Measurements from ENCODE around the gene C1QTNF6. TPM values are rescaled to one million over a fixed set of nuclear protein-coding genes. Genes with fewer than 3 reads are reported as not detected.

Gene C1QTNF6
- total and polyA plus RNA-seq, 5 donors from 2014 or later: 1.6 to 13.6 (median 2.1) TPM

GRCh38 chr22:37162221-37163095 is 25.6 kb downstream of the C1QTNF6 start:
- Mint-ChIP-seq H3K4me1 (peaks cover 5 to 90% (median 46%) of the 10 kb centered on the region in 4 donors), H3K36me3 (no peaks in the 10 kb centered on the region), H3K9me3 (peaks cover 0 to 2% (median 0%) of the 10 kb centered on the region in 7 donors), H3K4me3 (peak overlapping the region; percentile 27 to 91 (median 82)), H3K27ac (peak overlapping the region; percentile 96 to 100 (median 99)), H3K27me3 (no peaks in the 10 kb centered on the region)
- H3K27me3 ChIP-seq (ENCODE audit: control insufficient read depth, insufficient read depth, low read length): no peaks in the 10 kb centered on the region
- no peaks in the 10 kb centered on the region for H3K36me3 ChIP-seq (ENCODE audit: control insufficient read depth, insufficient read depth, low read length)
- H3K27ac ChIP-seq (ENCODE audit: insufficient read depth, low read length, poor library complexity, severe bottlenecking): peak overlapping the region; percentile 90
- H3K4me3 ChIP-seq (ENCODE audit: low read depth, low read length): peak overlapping the region; percentile 49
- peak; percentile 59 to 91 (median 81) for DNase-seq
- no peaks in the 10 kb centered on the region for H3K9me3 ChIP-seq (ENCODE audit: control insufficient read depth in 2 of 2, low read length in 2 of 2)
- ATAC-seq (ENCODE audit: low read depth in 2 of 2): peak; percentile 76 to 84
- H3K4me1 ChIP-seq (ENCODE audit: control insufficient read depth, insufficient read depth, low read length, poor library complexity, severe bottlenecking): peaks cover 63% of the 10 kb centered on the region

GRCh38 chr22:37161443-37161842 is 26.6 kb downstream of the C1QTNF6 start:
- Mint-ChIP-seq H3K4me3 (peak overlapping the region in 1 of 4 donors; percentile 85), H3K27ac (peak overlapping the region; percentile 96 to 100 (median 99)), H3K36me3 (no peaks in the 10 kb centered on the region), H3K27me3 (no peaks in the 10 kb centered on the region), H3K4me1 (peaks cover 5 to 85% (median 43%) of the 10 kb centered on the region in 4 donors), H3K9me3 (no peaks in the 10 kb centered on the region)
- DNase-seq (peak in 1 of 3 donors; percentile 50), ATAC-seq (ENCODE audit: low read depth in 2 of 2) (no peak)
- Histone ChIP-seq H3K9me3 (ENCODE audit: control insufficient read depth in 2 of 2, low read length in 2 of 2) (no peaks in the 10 kb centered on the region), H3K4me1 (ENCODE audit: control insufficient read depth, insufficient read depth, low read length, poor library complexity, severe bottlenecking) (peaks cover 53% of the 10 kb centered on the region), H3K27me3 (ENCODE audit: control insufficient read depth, insufficient read depth, low read length) (no peaks in the 10 kb centered on the region), H3K4me3 (ENCODE audit: low read depth, low read length) (no peak overlapping the region), H3K36me3 (ENCODE audit: control insufficient read depth, insufficient read depth, low read length) (no peaks in the 10 kb centered on the region), H3K27ac (ENCODE audit: insufficient read depth, low read length, poor library complexity, severe bottlenecking) (peak overlapping the region; percentile 90)

- Mint-ChIP-seq H3K4me1 (peaks cover 5 to 75% (median 37%) of the 10 kb centered on the region in 4 donors), H3K4me3 (peak overlapping the region in 2 of 4 donors; percentile 10 to 53), H3K27me3 (no peaks in the 10 kb centered on the region), H3K27ac (peak overlapping the region; percentile 38 to 78 (median 65)), H3K9me3 (no peaks in the 10 kb centered on the region), H3K36me3 (no peaks in the 10 kb centered on the region)
- H3K27ac ChIP-seq (ENCODE audit: insufficient read depth, low read length, poor library complexity, severe bottlenecking): no peak overlapping the region
- ATAC-seq (ENCODE audit: low read depth in 2 of 2) (no peak), DNase-seq (no peak)
- H3K4me3 ChIP-seq (ENCODE audit: low read depth, low read length): no peak overlapping the region
- no peaks in the 10 kb centered on the region for H3K36me3 ChIP-seq (ENCODE audit: control insufficient read depth, insufficient read depth, low read length)
- H3K27me3 ChIP-seq (ENCODE audit: control insufficient read depth, insufficient read depth, low read length): no peaks in the 10 kb centered on the region
- H3K4me1 ChIP-seq (ENCODE audit: control insufficient read depth, insufficient read depth, low read length, poor library complexity, severe bottlenecking): peaks cover 39% of the 10 kb centered on the region
- no peaks in the 10 kb centered on the region for H3K9me3 ChIP-seq (ENCODE audit: control insufficient read depth in 2 of 2, low read length in 2 of 2)
Measured at GRCh38 chr22:37160027-37160426, 28.0 kb downstream of the C1QTNF6 start.

- Histone ChIP-seq H3K27ac (ENCODE audit: insufficient read depth, low read length, poor library complexity, severe bottlenecking) (no peak overlapping the region), H3K9me3 (ENCODE audit: control insufficient read depth in 2 of 2, low read length in 2 of 2) (no peaks in the 10 kb centered on the region), H3K4me3 (ENCODE audit: low read depth, low read length) (no peak overlapping the region), H3K36me3 (ENCODE audit: control insufficient read depth, insufficient read depth, low read length) (no peaks in the 10 kb centered on the region), H3K4me1 (ENCODE audit: control insufficient read depth, insufficient read depth, low read length, poor library complexity, severe bottlenecking) (peaks cover 28% of the 10 kb centered on the region), H3K27me3 (ENCODE audit: control insufficient read depth, insufficient read depth, low read length) (no peaks in the 10 kb centered on the region)
- DNase-seq (peak in 1 of 3 donors; percentile 34), ATAC-seq (ENCODE audit: low read depth in 2 of 2) (no peak)
- peak overlapping the region; percentile 82 to 92 (median 88) for H3K27ac Mint-ChIP-seq
- H3K27me3 Mint-ChIP-seq: no peaks in the 10 kb centered on the region
- no peaks in the 10 kb centered on the region for H3K9me3 Mint-ChIP-seq
- H3K4me1 Mint-ChIP-seq: peaks cover 5 to 67% (median 32%) of the 10 kb centered on the region in 4 donors
- peak overlapping the region in 3 of 4 donors; percentile 46 to 61 (median 60) for H3K4me3 Mint-ChIP-seq
- no peaks in the 10 kb centered on the region for H3K36me3 Mint-ChIP-seq
Measured at GRCh38 chr22:37158963-37159290, 29.1 kb downstream of the C1QTNF6 start.

- H3K9me3 Mint-ChIP-seq: no peaks in the 10 kb centered on the region
- no peaks in the 10 kb centered on the region for H3K36me3 ChIP-seq (ENCODE audit: control insufficient read depth, insufficient read depth, low read length)
- H3K27ac ChIP-seq (ENCODE audit: insufficient read depth, low read length, poor library complexity, severe bottlenecking): no peak overlapping the region
- H3K4me1 Mint-ChIP-seq: peaks cover 5 to 55% (median 28%) of the 10 kb centered on the region in 4 donors
- ATAC-seq (ENCODE audit: low read depth in 2 of 2): no peak
- no peaks in the 10 kb centered on the region for H3K36me3 Mint-ChIP-seq
- peaks cover 16% of the 10 kb centered on the region for H3K4me1 ChIP-seq (ENCODE audit: control insufficient read depth, insufficient read depth, low read length, poor library complexity, severe bottlenecking)
- no peak overlapping the region for H3K4me3 ChIP-seq (ENCODE audit: low read depth, low read length)
- H3K27me3 Mint-ChIP-seq: no peaks in the 10 kb centered on the region
- no peak for DNase-seq
- no peaks in the 10 kb centered on the region for H3K9me3 ChIP-seq (ENCODE audit: control insufficient read depth in 2 of 2, low read length in 2 of 2)
- no peaks in the 10 kb centered on the region for H3K27me3 ChIP-seq (ENCODE audit: control insufficient read depth, insufficient read depth, low read length)
- H3K4me3 Mint-ChIP-seq: peak overlapping the region in 1 of 4 donors; percentile 54
- peak overlapping the region; percentile 26 to 82 (median 80) for H3K27ac Mint-ChIP-seq
Measured at GRCh38 chr22:37157516-37158285, 30.3 kb downstream of the C1QTNF6 start.

GRCh38 chr22:37156686-37157435 is 31.2 kb downstream of the C1QTNF6 start:
- Mint-ChIP-seq H3K9me3 (no peaks in the 10 kb centered on the region), H3K27ac (peak overlapping the region in 2 of 3 donors; percentile 80 to 86), H3K27me3 (no peaks in the 10 kb centered on the region), H3K36me3 (no peaks in the 10 kb centered on the region), H3K4me3 (peak overlapping the region in 1 of 4 donors; percentile 19), H3K4me1 (peaks cover 5 to 52% (median 23%) of the 10 kb centered on the region in 4 donors)
- DNase-seq (no peak), ATAC-seq (ENCODE audit: low read depth in 2 of 2) (no peak)
- Histone ChIP-seq H3K4me1 (ENCODE audit: control insufficient read depth, insufficient read depth, low read length, poor library complexity, severe bottlenecking) (peaks cover 8% of the 10 kb centered on the region), H3K36me3 (ENCODE audit: control insufficient read depth, insufficient read depth, low read length) (no peaks in the 10 kb centered on the region), H3K4me3 (ENCODE audit: low read depth, low read length) (no peak overlapping the region), H3K27me3 (ENCODE audit: control insufficient read depth, insufficient read depth, low read length) (no peaks in the 10 kb centered on the region), H3K27ac (ENCODE audit: insufficient read depth, low read length, poor library complexity, severe bottlenecking) (no peak overlapping the region), H3K9me3 (ENCODE audit: control insufficient read depth in 2 of 2, low read length in 2 of 2) (no peaks in the 10 kb centered on the region)

- no peaks in the 10 kb centered on the region for H3K36me3 ChIP-seq (ENCODE audit: control insufficient read depth, insufficient read depth, low read length)
- no peaks in the 10 kb centered on the region for H3K27me3 ChIP-seq (ENCODE audit: control insufficient read depth, insufficient read depth, low read length)
- ATAC-seq (ENCODE audit: low read depth in 2 of 2) (no peak), DNase-seq (no peak)
- peak overlapping the region; percentile 12 to 87 (median 84) for H3K27ac Mint-ChIP-seq
- no peak overlapping the region for H3K4me3 Mint-ChIP-seq
- H3K9me3 Mint-ChIP-seq: peaks cover 0 to 1% (median 0%) of the 10 kb centered on the region in 7 donors
- H3K4me3 ChIP-seq (ENCODE audit: low read depth, low read length): no peak overlapping the region
- peaks cover 5 to 53% (median 28%) of the 10 kb centered on the region in 4 donors for H3K4me1 Mint-ChIP-seq
- H3K27me3 Mint-ChIP-seq: no peaks in the 10 kb centered on the region
- H3K27ac ChIP-seq (ENCODE audit: insufficient read depth, low read length, poor library complexity, severe bottlenecking): no peak overlapping the region
- H3K4me1 ChIP-seq (ENCODE audit: control insufficient read depth, insufficient read depth, low read length, poor library complexity, severe bottlenecking): peaks cover under 1% of the 10 kb centered on the region
- no peaks in the 10 kb centered on the region for H3K9me3 ChIP-seq (ENCODE audit: control insufficient read depth in 2 of 2, low read length in 2 of 2)
- no peaks in the 10 kb centered on the region for H3K36me3 Mint-ChIP-seq
Measured at GRCh38 chr22:37155971-37156370, 32.1 kb downstream of the C1QTNF6 start.

Measured in CD4-positive, CD25-positive, alpha-beta regulatory T cell (primary cell).